ENCODE data around the gene ABCA2.

Gene ABCA2

DNA sequence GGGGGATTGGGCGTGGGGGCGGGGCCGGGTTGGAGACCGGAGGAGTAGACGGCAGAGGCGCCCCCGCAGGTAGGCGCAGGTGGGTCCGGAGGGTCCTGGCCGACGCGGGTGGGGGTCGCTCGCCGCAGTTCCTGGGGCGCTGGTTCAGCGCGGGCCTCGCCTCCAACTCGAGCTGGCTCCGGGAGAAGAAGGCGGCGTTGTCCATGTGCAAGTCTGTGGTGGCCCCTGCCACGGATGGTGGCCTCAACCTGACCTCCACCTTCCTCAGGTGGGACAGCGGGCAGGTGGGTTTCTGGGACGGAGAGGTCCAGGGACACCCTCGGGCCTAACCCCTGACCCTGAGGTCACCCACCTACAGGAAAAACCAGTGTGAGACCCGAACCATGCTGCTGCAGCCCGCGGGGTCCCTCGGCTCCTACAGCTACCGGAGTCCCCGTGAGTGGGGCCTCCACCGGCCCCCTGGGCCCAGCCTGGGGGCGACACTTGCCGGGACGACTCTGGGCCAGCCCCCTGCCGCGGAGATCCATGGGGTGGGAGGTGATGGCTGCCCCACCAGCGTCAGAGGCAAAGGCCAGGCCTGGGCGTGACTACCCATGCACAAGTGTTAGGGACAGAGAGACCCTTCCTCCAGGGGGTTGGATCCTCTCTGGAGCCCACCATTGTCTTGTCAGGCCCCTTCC lies 49.0 kb downstream of the ABCA2 start:
- TF ChIP-seq, protein P1, sequence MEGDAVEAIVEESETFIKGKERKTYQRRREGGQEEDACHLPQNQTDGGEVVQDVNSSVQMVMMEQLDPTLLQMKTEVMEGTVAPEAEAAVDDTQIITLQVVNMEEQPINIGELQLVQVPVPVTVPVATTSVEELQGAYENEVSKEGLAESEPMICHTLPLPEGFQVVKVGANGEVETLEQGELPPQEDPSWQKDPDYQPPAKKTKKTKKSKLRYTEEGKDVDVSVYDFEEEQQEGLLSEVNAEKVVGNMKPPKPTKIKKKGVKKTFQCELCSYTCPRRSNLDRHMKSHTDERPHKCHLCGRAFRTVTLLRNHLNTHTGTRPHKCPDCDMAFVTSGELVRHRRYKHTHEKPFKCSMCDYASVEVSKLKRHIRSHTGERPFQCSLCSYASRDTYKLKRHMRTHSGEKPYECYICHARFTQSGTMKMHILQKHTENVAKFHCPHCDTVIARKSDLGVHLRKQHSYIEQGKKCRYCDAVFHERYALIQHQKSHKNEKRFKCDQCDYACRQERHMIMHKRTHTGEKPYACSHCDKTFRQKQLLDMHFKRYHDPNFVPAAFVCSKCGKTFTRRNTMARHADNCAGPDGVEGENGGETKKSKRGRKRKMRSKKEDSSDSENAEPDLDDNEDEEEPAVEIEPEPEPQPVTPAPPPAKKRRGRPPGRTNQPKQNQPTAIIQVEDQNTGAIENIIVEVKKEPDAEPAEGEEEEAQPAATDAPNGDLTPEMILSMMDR (conservative IDR thresholded peaks at IDR 0.05; ENCODE audit: control insufficient read depth, insufficient read depth, low read depth, low read length), result no peak
- no peak for DNase-seq (ENCODE audit: low read depth)
- H3K4me3 ChIP-seq (ENCODE audit: control insufficient read depth, low read depth, low read length), result no peak overlapping the region

- TF ChIP-seq, protein P1 (conservative IDR thresholded peaks at IDR 0.05; ENCODE audit: control insufficient read depth, insufficient read depth, low read depth, low read length), result no peak
- peak; percentile 43 for DNase-seq (ENCODE audit: low read depth)
- peak overlapping the region; percentile 28 for H3K4me3 ChIP-seq (ENCODE audit: control insufficient read depth, low read depth, low read length)
Observed at GRCh38 chr9:136978073-136978864, 49.8 kb downstream of the ABCA2 start.

DNA sequence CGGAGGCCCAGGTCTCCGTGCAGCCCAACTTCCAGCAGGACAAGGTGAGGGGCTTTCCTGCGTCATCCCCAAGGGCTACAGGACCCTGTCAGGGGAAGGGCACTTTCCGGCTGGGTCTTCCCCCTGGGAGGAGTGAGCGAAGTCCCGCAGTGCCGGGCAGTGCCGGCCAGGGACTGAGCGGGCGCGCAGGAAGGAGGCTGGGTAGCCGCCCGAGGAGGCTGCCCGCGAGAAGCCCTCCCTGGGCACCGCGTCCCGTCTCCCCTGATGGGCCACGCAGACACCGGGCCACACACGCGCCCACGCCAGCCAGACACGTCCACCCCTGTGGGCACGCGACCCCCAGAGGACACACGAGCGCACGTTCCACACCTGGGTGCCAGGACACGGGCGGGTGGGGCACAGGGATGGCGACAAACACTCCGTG lies 50.4 kb downstream of the ABCA2 start:
- TF ChIP-seq, protein P1 (conservative IDR thresholded peaks at IDR 0.05; ENCODE audit: control insufficient read depth, insufficient read depth, low read depth, low read length), result no peak
- no peak for DNase-seq (ENCODE audit: low read depth)
- H3K4me3 ChIP-seq (ENCODE audit: control insufficient read depth, low read depth, low read length), result peak overlapping the region; percentile 28

- H3K4me3 ChIP-seq (ENCODE audit: control insufficient read depth, low read depth, low read length), result peak within 1 kb of the TSS; percentile 28
- DNase-seq (ENCODE audit: low read depth), result peak; percentile 21
Observed at GRCh38 chr9:136977223-136977622, 50.8 kb downstream of the ABCA2 start, which contains the start of gene PTGDS. TSS of gene PTGDS (plus strand) at chr9:136977504. CDS start at chr9:136977579, 75 bp downstream.

DNA sequence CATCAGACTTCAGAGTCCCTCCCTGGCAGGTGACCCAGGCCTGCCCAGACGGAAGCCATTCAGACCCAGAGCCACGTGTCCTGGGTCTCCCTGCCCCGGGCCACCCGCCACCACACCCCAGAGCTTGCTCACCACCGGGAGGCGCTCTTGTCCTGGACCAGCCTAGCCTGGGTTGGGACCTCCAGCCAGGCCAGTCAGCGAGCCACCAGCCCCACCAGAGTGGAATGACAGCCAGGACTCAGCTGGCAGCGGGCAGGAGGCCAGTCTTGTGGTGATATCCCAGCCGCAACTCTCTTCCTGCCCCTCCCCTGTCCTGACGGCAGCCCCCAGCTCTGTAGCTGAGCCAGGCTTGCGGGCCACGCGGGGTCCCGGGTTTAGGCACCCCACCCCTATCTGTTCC lies 52.4 kb downstream of the ABCA2 start:
- H3K4me3 ChIP-seq (ENCODE audit: control insufficient read depth, low read depth, low read length), result no peak overlapping the region
- TF ChIP-seq, protein P1 (conservative IDR thresholded peaks at IDR 0.05; ENCODE audit: control insufficient read depth, insufficient read depth, low read depth, low read length), result no peak
- no peak for DNase-seq (ENCODE audit: low read depth)

More at GRCh38 chr9:136977223-136977622, 50.8 kb downstream of the ABCA2 start, which contains the start of gene PTGDS:
- TF ChIP-seq, protein P1 (conservative IDR thresholded peaks at IDR 0.05; ENCODE audit: control insufficient read depth, insufficient read depth, low read depth, low read length), result no peak

GRCh38 chr9:136974817-136975535 lies 53.1 kb downstream of the ABCA2 start:
- no peak overlapping the region for H3K4me3 ChIP-seq (ENCODE audit: control insufficient read depth, low read depth, low read length)
- no peak for DNase-seq (ENCODE audit: low read depth)
- TF ChIP-seq, protein P1 (conservative IDR thresholded peaks at IDR 0.05; ENCODE audit: control insufficient read depth, insufficient read depth, low read depth, low read length), result no peak

Measured in fibroblast of mammary gland (primary cell).